Neural cell (in vitro differentiated cells): ENCODE results near the gene SAMD4A. TPM values are rescaled to one million over a fixed set of nuclear protein-coding genes. Genes with fewer than 3 reads are reported as not detected.

Source experiments
- H2AFZ ChIP-seq: fragments of 200-600, 300-800 bp; sonication (generic), shearing (Covaris generic); 2 replicates; pipeline ENCODE4 v1.6.0; 2014; ENCODE audit warnings: low read depth, mild to moderate bottlenecking, antibody characterized with exemption, low read length, moderate library complexity
- H3F3A ChIP-seq: fragments of 200-600 bp; shearing (Covaris generic); 2 replicates; pipeline ENCODE4 v1.6.1; 2016; ENCODE audit warnings: mild to moderate bottlenecking, moderate library complexity, mixed read lengths, antibody characterized with exemption, low read length; ENCODE audit not compliant: insufficient read depth, poor library complexity, severe bottlenecking
- H3K27ac ChIP-seq: fragments of 200-600, 300-800 bp; sonication (generic), shearing (Covaris generic); 2 replicates; pipeline ENCODE4 v1.5.1; 2014; ENCODE audit warnings: mild to moderate bottlenecking, low read length, moderate library complexity
- H3K27me3 ChIP-seq: fragments of 300-800, 200-600 bp; sonication (generic), shearing (Covaris generic); 2 replicates; pipeline ENCODE4 v1.6.0; 2014; ENCODE audit warnings: mild to moderate bottlenecking, low read depth, low read length, moderate library complexity; ENCODE audit not compliant: insufficient read depth
- H3K36me3 ChIP-seq: fragments of 300-800, 200-600 bp; sonication (generic), shearing (Covaris generic); 2 replicates; pipeline ENCODE4 v1.5.1; 2014; ENCODE audit warnings: mild to moderate bottlenecking, antibody characterized with exemption, low read length, moderate library complexity; ENCODE audit not compliant: insufficient read depth
- H3K4me2 ChIP-seq: fragments of 300-800, 200-600 bp; sonication (generic), shearing (Covaris generic); 2 replicates; pipeline ENCODE4 v1.6.0; 2014; ENCODE audit warnings: mild to moderate bottlenecking, low read length
- H3K4me3 ChIP-seq: fragments of 300-800, 200-600 bp; sonication (generic), shearing (Covaris generic); 2 replicates; pipeline ENCODE4 v1.5.1; 2014; ENCODE audit warnings: mild to moderate bottlenecking, low read length, moderate library complexity
- H3K79me2 ChIP-seq: fragments of 200-600 bp; shearing (Covaris generic); replicated peaks from 2 replicates; pipeline ENCODE4 v1.6.0; 2014; ENCODE audit warnings: mild to moderate bottlenecking, low read length, moderate library complexity; ENCODE audit not compliant: insufficient read depth
- H3K9ac ChIP-seq: fragments of 300-800, 200-600 bp; sonication (generic), shearing (Covaris generic); 2 replicates; pipeline ENCODE4 v1.6.1; 2016; ENCODE audit warnings: mild to moderate bottlenecking, low read length, mixed read lengths
- H3K9me2 ChIP-seq: fragments of 200-600 bp; shearing (Covaris generic); 2 replicates; pipeline ENCODE4 v1.6.1; 2016; ENCODE audit warnings: mild to moderate bottlenecking, low read length, mixed read lengths; ENCODE audit not compliant: insufficient read depth
- H3K9me3 ChIP-seq: fragments of 200-600, 300-800 bp; sonication (generic), shearing (Covaris generic); 2 replicates; pipeline ENCODE4 v1.6.1; 2016; ENCODE audit warnings: mild to moderate bottlenecking, mixed run types, low read length, moderate library complexity, mixed read lengths
- H4K20me1 ChIP-seq: fragments of 200-600 bp; shearing (Covaris generic); 2 replicates; pipeline ENCODE4 v1.6.1; 2016; ENCODE audit warnings: mild to moderate bottlenecking, mixed run types; ENCODE audit not compliant: insufficient read depth
- EP300 ChIP-seq: fragments of 450-650 bp; conservative IDR thresholded peaks from 2 replicates; pipeline ENCODE4 v1.6.1; 2014; ENCODE audit warnings: antibody characterized with exemption, mild to moderate bottlenecking, moderate library complexity; ENCODE audit not compliant: poor library complexity, severe bottlenecking
- EZH2 ChIP-seq: fragments of 200-600, 300-800 bp; shearing (Covaris generic), sonication (generic); IDR thresholded peaks from 2 replicates; pipeline ENCODE4 v1.6.1; 2014; ENCODE audit warnings: antibody characterized with exemption, low read length, borderline replicate concordance, mild to moderate bottlenecking; ENCODE audit not compliant: insufficient read depth, poor library complexity, severe bottlenecking
- MXI1 ChIP-seq: fragments of 450-650 bp; conservative IDR thresholded peaks from 2 replicates; pipeline ENCODE4 v1.6.1; 2014; ENCODE audit warnings: antibody characterized with exemption, mild to moderate bottlenecking; ENCODE audit not compliant: poor library complexity, severe bottlenecking
- POLR2AphosphoS5 ChIP-seq: IDR thresholded peaks from 2 replicates; pipeline ENCODE4 v1.6.1; 2012
- RAD21 ChIP-seq: fragments of 450-650 bp; conservative IDR thresholded peaks from 2 replicates; pipeline ENCODE4 v1.6.1; 2014; ENCODE audit warnings: antibody characterized with exemption, mild to moderate bottlenecking, moderate library complexity
- SMC3 ChIP-seq: fragments of 450-650 bp; conservative IDR thresholded peaks from 2 replicates; pipeline ENCODE4 v1.6.1; 2014; ENCODE audit warnings: antibody characterized with exemption, mild to moderate bottlenecking, moderate library complexity; ENCODE audit not compliant: poor library complexity
- TAF1 ChIP-seq: IDR thresholded peaks from 2 replicates; pipeline ENCODE4 v1.6.1; 2012; ENCODE audit warnings: low read depth
- polyA plus RNA-seq: library from polyadenylated mRNA; depleted of rRNA; stranded (reverse); fragments of >200 nt; gene quantifications from 2 replicates; pipeline ENCODE4 v1.2.3, GENCODE V29; 2014
- TF ChIP-seq, protein P1 (sequence below): IDR thresholded peaks from 2 replicates; pipeline ENCODE4 v1.6.1; 2012; ENCODE audit warnings: borderline replicate concordance
- TF ChIP-seq, protein P2 (sequence below): fragments of 450-650 bp; IDR thresholded peaks from 2 replicates; pipeline ENCODE4 v1.5.1; 2014; ENCODE audit warnings: antibody characterized with exemption, mild to moderate bottlenecking, moderate library complexity; ENCODE audit not compliant: poor library complexity, severe bottlenecking

The SAMD4A gene
- polyA plus RNA-seq, 1 donor from 2014 or later, result 1.0 TPM

DNA sequence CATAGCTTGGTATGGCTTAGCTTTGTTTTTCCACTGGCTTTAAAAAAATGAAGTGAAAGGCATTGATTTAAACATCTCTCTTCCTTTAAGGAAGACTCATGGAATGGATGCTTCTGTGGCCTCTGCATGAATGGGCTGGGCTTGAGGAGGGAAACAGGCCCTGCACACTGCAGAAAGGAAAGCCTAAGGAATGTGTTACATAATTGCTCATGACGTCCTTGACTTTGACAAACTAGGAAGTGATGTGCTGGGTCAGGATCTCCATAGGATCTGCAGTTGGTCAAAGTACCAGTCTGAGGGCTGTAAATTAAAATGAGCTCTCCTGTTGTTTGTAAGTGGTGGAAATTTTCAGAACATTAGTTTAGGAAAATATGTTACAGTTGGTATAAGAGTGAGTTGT, 12.7 kb downstream of the SAMD4A start:
- Histone ChIP-seq H3K36me3 (no peaks in the 10 kb centered on the region), H3K4me2 (no peak overlapping the region), H3K9me2 (no peaks in the 10 kb centered on the region), H2AFZ (no peak overlapping the region), H3F3A (no peaks in the 10 kb centered on the region), H3K79me2 (no peaks in the 10 kb centered on the region), H3K9me3 (no peaks in the 10 kb centered on the region), H3K27ac (no peak overlapping the region), H3K27me3 (no peaks in the 10 kb centered on the region), H4K20me1 (no peaks in the 10 kb centered on the region), H3K4me3 (no peak overlapping the region), H3K9ac (no peak overlapping the region)
- TF ChIP-seq POLR2AphosphoS5, result no peak
- TF ChIP-seq, protein P1, sequence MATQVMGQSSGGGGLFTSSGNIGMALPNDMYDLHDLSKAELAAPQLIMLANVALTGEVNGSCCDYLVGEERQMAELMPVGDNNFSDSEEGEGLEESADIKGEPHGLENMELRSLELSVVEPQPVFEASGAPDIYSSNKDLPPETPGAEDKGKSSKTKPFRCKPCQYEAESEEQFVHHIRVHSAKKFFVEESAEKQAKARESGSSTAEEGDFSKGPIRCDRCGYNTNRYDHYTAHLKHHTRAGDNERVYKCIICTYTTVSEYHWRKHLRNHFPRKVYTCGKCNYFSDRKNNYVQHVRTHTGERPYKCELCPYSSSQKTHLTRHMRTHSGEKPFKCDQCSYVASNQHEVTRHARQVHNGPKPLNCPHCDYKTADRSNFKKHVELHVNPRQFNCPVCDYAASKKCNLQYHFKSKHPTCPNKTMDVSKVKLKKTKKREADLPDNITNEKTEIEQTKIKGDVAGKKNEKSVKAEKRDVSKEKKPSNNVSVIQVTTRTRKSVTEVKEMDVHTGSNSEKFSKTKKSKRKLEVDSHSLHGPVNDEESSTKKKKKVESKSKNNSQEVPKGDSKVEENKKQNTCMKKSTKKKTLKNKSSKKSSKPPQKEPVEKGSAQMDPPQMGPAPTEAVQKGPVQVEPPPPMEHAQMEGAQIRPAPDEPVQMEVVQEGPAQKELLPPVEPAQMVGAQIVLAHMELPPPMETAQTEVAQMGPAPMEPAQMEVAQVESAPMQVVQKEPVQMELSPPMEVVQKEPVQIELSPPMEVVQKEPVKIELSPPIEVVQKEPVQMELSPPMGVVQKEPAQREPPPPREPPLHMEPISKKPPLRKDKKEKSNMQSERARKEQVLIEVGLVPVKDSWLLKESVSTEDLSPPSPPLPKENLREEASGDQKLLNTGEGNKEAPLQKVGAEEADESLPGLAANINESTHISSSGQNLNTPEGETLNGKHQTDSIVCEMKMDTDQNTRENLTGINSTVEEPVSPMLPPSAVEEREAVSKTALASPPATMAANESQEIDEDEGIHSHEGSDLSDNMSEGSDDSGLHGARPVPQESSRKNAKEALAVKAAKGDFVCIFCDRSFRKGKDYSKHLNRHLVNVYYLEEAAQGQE, result no peak
- TF ChIP-seq EZH2, result no peak
- TF ChIP-seq, protein P2, sequence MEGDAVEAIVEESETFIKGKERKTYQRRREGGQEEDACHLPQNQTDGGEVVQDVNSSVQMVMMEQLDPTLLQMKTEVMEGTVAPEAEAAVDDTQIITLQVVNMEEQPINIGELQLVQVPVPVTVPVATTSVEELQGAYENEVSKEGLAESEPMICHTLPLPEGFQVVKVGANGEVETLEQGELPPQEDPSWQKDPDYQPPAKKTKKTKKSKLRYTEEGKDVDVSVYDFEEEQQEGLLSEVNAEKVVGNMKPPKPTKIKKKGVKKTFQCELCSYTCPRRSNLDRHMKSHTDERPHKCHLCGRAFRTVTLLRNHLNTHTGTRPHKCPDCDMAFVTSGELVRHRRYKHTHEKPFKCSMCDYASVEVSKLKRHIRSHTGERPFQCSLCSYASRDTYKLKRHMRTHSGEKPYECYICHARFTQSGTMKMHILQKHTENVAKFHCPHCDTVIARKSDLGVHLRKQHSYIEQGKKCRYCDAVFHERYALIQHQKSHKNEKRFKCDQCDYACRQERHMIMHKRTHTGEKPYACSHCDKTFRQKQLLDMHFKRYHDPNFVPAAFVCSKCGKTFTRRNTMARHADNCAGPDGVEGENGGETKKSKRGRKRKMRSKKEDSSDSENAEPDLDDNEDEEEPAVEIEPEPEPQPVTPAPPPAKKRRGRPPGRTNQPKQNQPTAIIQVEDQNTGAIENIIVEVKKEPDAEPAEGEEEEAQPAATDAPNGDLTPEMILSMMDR, result no peak
- no peak for TF ChIP-seq SMC3
- no peak for TF ChIP-seq TAF1
- no peak for TF ChIP-seq EP300
- no peak for TF ChIP-seq RAD21
- TF ChIP-seq MXI1, result no peak

DNA sequence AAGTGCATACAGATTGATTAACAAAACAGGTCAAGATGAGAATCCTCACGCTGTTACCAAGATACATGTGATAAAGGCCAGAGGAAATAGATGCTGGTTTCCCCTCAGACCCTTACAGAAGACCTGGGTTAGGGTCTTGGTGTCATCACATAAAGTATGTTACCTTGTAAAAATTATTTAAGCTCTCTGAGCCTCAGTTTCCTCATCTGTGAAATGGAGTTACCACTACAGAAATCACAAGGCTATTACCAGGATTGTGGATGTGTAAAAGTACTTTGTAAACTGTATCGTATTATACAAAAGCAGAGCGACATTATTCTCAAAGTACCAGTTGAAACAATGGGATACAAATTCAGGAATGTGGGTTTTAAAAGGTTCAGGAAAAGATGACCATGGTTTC, 14.0 kb downstream of the SAMD4A start:
- no peak overlapping the region for H3K9ac ChIP-seq
- H3K4me2 ChIP-seq, result no peak overlapping the region
- no peaks in the 10 kb centered on the region for H3F3A ChIP-seq
- H3K36me3 ChIP-seq, result no peaks in the 10 kb centered on the region
- H3K27ac ChIP-seq, result no peak overlapping the region
- H3K4me3 ChIP-seq, result no peak overlapping the region
- TF ChIP-seq, protein P1, result no peak
- no peak for TF ChIP-seq EZH2
- no peak for TF ChIP-seq MXI1
- TF ChIP-seq, protein P2, result no peak
- TF ChIP-seq EP300, result no peak
- no peak for TF ChIP-seq RAD21
- TF ChIP-seq POLR2AphosphoS5, result no peak
- no peak for TF ChIP-seq TAF1
- TF ChIP-seq SMC3, result no peak
- no peaks in the 10 kb centered on the region for H3K27me3 ChIP-seq
- no peaks in the 10 kb centered on the region for H3K9me3 ChIP-seq
- H4K20me1 ChIP-seq, result no peaks in the 10 kb centered on the region
- no peak overlapping the region for H2AFZ ChIP-seq
- no peaks in the 10 kb centered on the region for H3K9me2 ChIP-seq
- no peaks in the 10 kb centered on the region for H3K79me2 ChIP-seq
